NCI-H226 (cell line): Measurements from ENCODE around the gene PTGDR.

Source experiments
- DNase-seq: peaks from one replicate; pipeline ENCODE4 v3.0.0-alpha.2; 2015

Gene PTGDR

GRCh38 chr14:52313903-52314594, 46.6 kb downstream of the PTGDR start, which contains the start of gene PTGER2:
TSS of gene PTGER2 (plus strand) at chr14:52314312. CDS start at chr14:52314549, 237 bp downstream.
- peak; percentile 85 for DNase-seq

DNA sequence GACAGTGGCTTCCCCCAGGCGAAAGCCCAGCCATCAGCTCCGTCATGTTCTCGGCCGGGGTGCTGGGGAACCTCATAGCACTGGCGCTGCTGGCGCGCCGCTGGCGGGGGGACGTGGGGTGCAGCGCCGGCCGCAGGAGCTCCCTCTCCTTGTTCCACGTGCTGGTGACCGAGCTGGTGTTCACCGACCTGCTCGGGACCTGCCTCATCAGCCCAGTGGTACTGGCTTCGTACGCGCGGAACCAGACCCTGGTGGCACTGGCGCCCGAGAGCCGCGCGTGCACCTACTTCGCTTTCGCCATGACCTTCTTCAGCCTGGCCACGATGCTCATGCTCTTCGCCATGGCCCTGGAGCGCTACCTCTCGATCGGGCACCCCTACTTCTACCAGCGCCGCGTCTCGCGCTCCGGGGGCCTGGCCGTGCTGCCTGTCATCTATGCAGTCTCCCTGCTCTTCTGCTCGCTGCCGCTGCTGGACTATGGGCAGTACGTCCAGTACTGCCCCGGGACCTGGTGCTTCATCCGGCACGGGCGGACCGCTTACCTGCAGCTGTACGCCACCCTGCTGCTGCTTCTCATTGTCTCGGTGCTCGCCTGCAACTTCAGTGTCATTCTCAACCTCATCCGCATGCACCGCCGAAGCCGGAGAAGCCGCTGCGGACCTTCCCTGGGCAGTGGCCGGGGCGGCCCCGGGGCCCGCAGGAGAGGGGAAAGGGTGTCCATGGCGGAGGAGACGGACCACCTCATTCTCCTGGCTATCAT, 47.3 kb downstream of the PTGDR start:
- no peak for DNase-seq

DNA sequence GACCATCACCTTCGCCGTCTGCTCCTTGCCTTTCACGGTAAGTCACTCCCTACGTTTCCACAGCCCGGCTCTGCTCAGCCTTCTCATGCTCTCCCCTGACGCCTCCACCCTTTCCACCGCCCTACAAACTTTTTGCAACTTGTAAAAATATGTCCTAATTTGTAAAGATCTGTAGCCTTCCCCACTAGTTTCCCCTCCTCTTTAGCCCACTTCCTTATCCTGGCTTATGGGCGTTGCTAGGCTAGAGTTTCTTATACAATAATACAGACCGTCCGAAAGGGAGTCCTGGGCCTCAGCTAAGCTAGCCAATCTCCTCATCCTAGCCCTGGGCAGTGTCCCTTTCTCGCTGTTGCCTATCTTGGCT, 47.8 kb downstream of the PTGDR start:
- no peak for DNase-seq

DNA sequence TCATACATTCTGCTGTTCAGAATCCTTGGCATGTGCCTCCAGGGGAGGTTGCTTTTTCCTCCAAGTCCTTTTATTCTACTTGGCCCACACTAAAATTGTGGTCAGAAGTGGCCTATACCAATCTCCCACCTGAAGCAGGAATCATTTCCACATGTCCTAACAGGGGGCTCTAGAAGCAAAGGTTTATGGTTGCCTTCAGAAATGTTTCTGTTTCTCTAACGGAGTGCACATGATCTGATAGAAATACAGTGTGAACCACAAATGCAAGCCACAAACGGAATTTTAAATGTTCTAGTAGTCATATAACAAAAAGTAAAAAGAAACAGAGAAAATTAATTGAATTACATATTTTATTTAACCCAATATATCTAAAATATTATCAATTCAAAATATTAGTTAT, 50.6 kb downstream of the PTGDR start:
- no peak for DNase-seq

DNA sequence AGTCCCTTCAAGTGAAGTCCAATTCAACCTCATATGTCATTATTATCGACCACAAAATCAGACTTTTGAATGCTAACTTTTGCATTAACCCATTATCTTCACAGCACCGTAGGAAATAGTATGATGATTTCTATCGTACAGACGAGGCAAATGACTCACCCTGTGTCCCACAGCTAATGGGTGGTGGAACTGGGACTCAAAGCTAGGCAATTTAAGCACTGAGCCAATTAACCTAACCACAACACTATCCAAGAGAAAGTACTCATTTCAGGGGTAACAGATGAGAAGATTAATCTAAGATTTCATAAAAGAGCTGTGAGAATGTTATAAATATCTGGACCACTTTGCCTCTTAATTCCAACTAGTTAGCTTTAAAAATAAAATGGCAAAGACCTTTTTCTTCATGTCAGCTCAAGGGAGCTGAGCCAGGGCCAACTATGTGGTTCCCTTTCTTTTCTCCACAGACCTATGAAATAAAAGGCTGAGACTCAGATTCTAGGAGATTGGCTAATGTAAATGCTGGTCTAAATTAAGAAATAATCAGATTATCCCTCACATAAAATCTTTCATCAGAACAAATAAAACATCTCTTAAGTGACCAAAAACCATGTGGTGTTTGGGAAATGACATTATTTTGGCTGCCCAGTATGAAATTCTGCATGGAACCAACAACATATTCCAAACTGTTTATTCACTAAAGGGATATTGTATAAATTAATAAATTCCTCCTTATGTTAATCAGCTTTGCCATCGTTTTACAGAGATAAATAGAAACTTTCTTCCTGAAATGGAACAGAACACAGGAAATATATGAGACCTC, 51.5 kb downstream of the PTGDR start:
- DNase-seq, result no peak

DNA sequence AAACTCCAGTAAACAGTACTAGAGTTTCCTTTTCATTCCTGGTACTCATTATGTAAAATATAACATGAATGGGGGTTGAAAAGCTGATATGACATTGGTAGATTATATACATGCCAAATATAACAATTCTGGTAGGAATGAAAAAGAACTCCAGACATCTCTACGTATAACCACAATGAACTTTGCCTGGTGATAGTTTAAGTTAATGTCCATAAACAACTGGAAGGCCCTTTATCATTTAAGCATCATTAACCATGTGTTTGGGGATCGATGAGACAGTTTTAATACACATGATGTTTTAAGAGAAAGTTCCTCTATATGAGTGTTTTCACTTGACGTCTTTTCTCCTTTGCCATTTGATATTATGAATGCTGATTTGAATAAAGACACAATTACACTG, 52.4 kb downstream of the PTGDR start:
- DNase-seq, result no peak

DNA sequence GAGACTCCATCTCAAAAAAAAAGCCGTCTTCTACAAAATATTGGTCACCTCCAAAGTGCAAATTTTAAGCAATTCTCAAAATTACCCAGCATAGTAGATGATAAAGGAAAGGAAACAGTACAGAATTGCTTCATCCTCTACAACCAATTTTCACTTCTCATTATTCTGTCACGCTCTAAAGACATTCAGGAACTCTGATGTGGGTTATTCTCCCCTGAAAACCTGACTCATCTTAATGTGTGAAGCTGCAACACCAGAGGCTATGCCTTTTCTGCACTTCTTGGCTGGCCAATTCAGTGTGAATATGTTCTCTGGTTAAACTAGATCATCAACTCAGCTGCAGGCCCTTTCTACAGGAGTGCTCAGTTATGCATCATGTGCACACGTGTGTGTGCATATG, 57.6 kb downstream of the PTGDR start:
- no peak for DNase-seq

- no peak for DNase-seq
These were observed 58.1 kb downstream of the PTGDR start for GRCh38 chr14:52325630-52326029.
